Prostate gland (tissue), 2 donors: ENCODE measurements around the gene COL2A1. TPM values are rescaled to one million over a fixed set of nuclear protein-coding genes. Genes with fewer than 3 reads are reported as not detected.

Experiments used
- DNase-seq: peaks from one replicate; pipeline ENCODE4 v3.0.0-alpha.2; 2019; ENCODE audit warnings: low spot score
- H3K27ac ChIP-seq, 2 donors: fragments of 200-600 bp; sonication (generic); 2 replicates each; pipeline ENCODE4 v1.5.1; 2017 to 2019
- H3K27me3 ChIP-seq: fragments of 200-600 bp; sonication (generic); replicated peaks from 2 replicates; pipeline ENCODE4 v1.5.1; 2019; ENCODE audit not compliant: insufficient read depth
- H3K36me3 ChIP-seq, 2 donors: fragments of 200-600 bp; sonication (generic); 1 replicate in 1 of 2; 2 replicates in 1 of 2; pipeline versions ENCODE4 v1.5.1 to v1.8.1; 2017 to 2019
- H3K4me1 ChIP-seq: fragments of 200-600 bp; sonication (generic); replicated peaks from 2 replicates; pipeline ENCODE4 v1.5.1; 2019
- H3K4me3 ChIP-seq, 2 donors: fragments of 200-600 bp; sonication (generic); 2 replicates each; pipeline ENCODE4 v1.5.1; 2017 to 2019
- H3K9me3 ChIP-seq: fragments of 200-600 bp; sonication (generic); 2 replicates; pipeline ENCODE4 v1.5.1; 2017
- CTCF ChIP-seq, 4 experiments: fragments of 200-600 bp in 2 of 4; fragments of 450-650 bp in 2 of 4; sonication (generic) in 2 of 4; IDR thresholded peaks; 1 replicate in 3 of 4; 2 replicates in 1 of 4; pipeline ENCODE4 v1.5.1; 2016 to 2019; ENCODE audit warnings: antibody characterized with exemption in 4 of 4, mild to moderate bottlenecking in 2 of 4, moderate library complexity in 2 of 4
- POLR2A ChIP-seq: fragments of 450-650 bp; IDR thresholded peaks from one replicate; pipeline ENCODE4 v1.6.1; 2016; ENCODE audit warnings: antibody characterized with exemption, mild to moderate bottlenecking
- POLR2AphosphoS5 ChIP-seq: sonication (generic); formaldehyde crosslinking; IDR thresholded peaks from one replicate; pipeline ENCODE4 v1.6.1; 2017; ENCODE audit warnings: antibody characterized with exemption
- WGBS: methylation state at CpG from one replicate; pipeline ENCODE4 v1.1.5; 2018; 5-methylcytosine and 5-hydroxymethylcytosine counted together
- intact Hi-C: fragments of 100-400 bp; cut with DNase I; formaldehyde crosslinking; loops from one replicate; pipeline ENCODE4 v1.14.2; 2022
- total RNA-seq, 2 donors: library from RNA; depleted of rRNA; stranded (reverse); fragments of >200 nt; gene quantifications; one replicate each; pipeline ENCODE4 v1.1.0, GENCODE V29; 2016

Gene COL2A1
- total RNA-seq, 2 donors from 2014 or later, result 0.14 to 1.9 TPM

GRCh38 chr12:48019639-48020265 lies 15.5 kb upstream of the COL2A1 start:
- DNase-seq, result no peak
- Histone ChIP-seq H3K27ac (no peak overlapping the region), H3K36me3 (no peaks in the 10 kb centered on the region), H3K4me3 (no peak overlapping the region), H3K27me3 (no peaks in the 10 kb centered on the region), H3K9me3 (no peaks in the 10 kb centered on the region), H3K4me1 (peaks cover 16% of the 10 kb centered on the region)
- TF ChIP-seq CTCF (IDR thresholded peaks at IDR 0.05) (no peak), POLR2A (no peak), POLR2AphosphoS5 (no peak)
- intact Hi-C loops, result no loop called here
- WGBS, result 67% methylated on average over 3 of the region's 3 CpGs

GRCh38 chr12:48018618-48018995 lies 14.3 kb upstream of the COL2A1 start:
- no peaks in the 10 kb centered on the region for H3K9me3 ChIP-seq
- no peaks in the 10 kb centered on the region for H3K27me3 ChIP-seq
- peaks cover 9% of the 10 kb centered on the region for H3K4me1 ChIP-seq
- no peak overlapping the region for H3K4me3 ChIP-seq
- no peaks in the 10 kb centered on the region for H3K36me3 ChIP-seq
- TF ChIP-seq POLR2A, result no peak
- no peak for TF ChIP-seq CTCF (IDR thresholded peaks at IDR 0.05)
- no peak for TF ChIP-seq POLR2AphosphoS5
- DNase-seq, result no peak
- no peak overlapping the region for H3K27ac ChIP-seq
- 76% methylated on average over 4 of the region's 4 CpGs for WGBS
- intact Hi-C loops, result no loop called here

- intact Hi-C loops, result no loop called here
- Histone ChIP-seq H3K4me1 (peaks cover 8% of the 10 kb centered on the region), H3K9me3 (no peaks in the 10 kb centered on the region), H3K27ac (no peak overlapping the region), H3K27me3 (no peaks in the 10 kb centered on the region), H3K4me3 (no peak overlapping the region), H3K36me3 (no peaks in the 10 kb centered on the region)
- no peak for DNase-seq
- WGBS, result 79% methylated on average over 4 of the region's 4 CpGs
- no peak for TF ChIP-seq CTCF (IDR thresholded peaks at IDR 0.05)
- TF ChIP-seq POLR2AphosphoS5, result no peak
- no peak for TF ChIP-seq POLR2A
These were observed 13.8 kb upstream of the COL2A1 start for GRCh38 chr12:48017921-48018617.

GRCh38 chr12:48017496-48017895 lies 13.2 kb upstream of the COL2A1 start:
- H3K27me3 ChIP-seq, result no peaks in the 10 kb centered on the region
- no peak overlapping the region for H3K4me3 ChIP-seq
- WGBS, result 64% methylated on average over 5 of the region's 5 CpGs
- no peaks in the 10 kb centered on the region for H3K36me3 ChIP-seq
- TF ChIP-seq POLR2AphosphoS5, result no peak
- no peak for TF ChIP-seq POLR2A
- TF ChIP-seq CTCF (IDR thresholded peaks at IDR 0.05), result no peak
- H3K27ac ChIP-seq, result no peak overlapping the region
- no peak for DNase-seq
- intact Hi-C loops, result no loop called here
- H3K9me3 ChIP-seq, result no peaks in the 10 kb centered on the region
- H3K4me1 ChIP-seq, result peaks cover 4% of the 10 kb centered on the region

- 77% methylated on average over 8 of the region's 8 CpGs for WGBS
- H3K36me3 ChIP-seq, result no peaks in the 10 kb centered on the region
- H3K9me3 ChIP-seq, result no peaks in the 10 kb centered on the region
- H3K4me3 ChIP-seq, result no peak overlapping the region
- no peak for TF ChIP-seq POLR2A
- TF ChIP-seq POLR2AphosphoS5, result no peak
- no peak for TF ChIP-seq CTCF (IDR thresholded peaks at IDR 0.05)
- no peak overlapping the region for H3K27ac ChIP-seq
- DNase-seq, result no peak
- no peaks in the 10 kb centered on the region for H3K27me3 ChIP-seq
- no peaks in the 10 kb centered on the region for H3K4me1 ChIP-seq
- intact Hi-C loops, result no loop called here
These were observed 12.2 kb upstream of the COL2A1 start for GRCh38 chr12:48016373-48017020.
